Brain microvascular endothelial cell (primary cell): ENCODE data around the gene SPACA7.

ENCODE experiments used
- DNase-seq: peaks from one replicate; pipeline ENCODE4 v3.0.0-alpha.2; 2020
- H3K27ac ChIP-seq: fragments of 250-450 bp; sonication (Bioruptor Pico); 2 replicates; pipeline ENCODE4 v1.5.1; 2020; ENCODE audit warnings: mild to moderate bottlenecking, moderate library complexity
- H3K27me3 ChIP-seq: fragments of 250-450 bp; sonication (Bioruptor Pico); replicated peaks from 2 replicates; pipeline ENCODE4 v1.5.1; 2020; ENCODE audit warnings: mild to moderate bottlenecking
- H3K36me3 ChIP-seq: fragments of 250-450 bp; sonication (Bioruptor Pico); replicated peaks from 2 replicates; pipeline ENCODE4 v1.5.1; 2020; ENCODE audit warnings: mild to moderate bottlenecking
- H3K4me3 ChIP-seq: 2 replicates; pipeline ENCODE4 v1.5.1; 2011; ENCODE audit warnings: low read depth, mild to moderate bottlenecking, control low read depth, low read length, moderate library complexity
- in situ Hi-C: cut with HindIII; loops from 2 replicates; pipeline ENCODE4 v1.10.0; 2017; ENCODE audit warnings: low sequenced_read_pairs, low pct_ligation_motif_present
- TF ChIP-seq, protein P1 (sequence below): IDR thresholded peaks from 2 replicates; pipeline ENCODE4 v1.5.1; 2011; ENCODE audit warnings: low read depth, mild to moderate bottlenecking, moderate library complexity, low read length, control low read depth, inconsistent platforms; ENCODE audit errors: missing control alignments

Gene SPACA7

DNA sequence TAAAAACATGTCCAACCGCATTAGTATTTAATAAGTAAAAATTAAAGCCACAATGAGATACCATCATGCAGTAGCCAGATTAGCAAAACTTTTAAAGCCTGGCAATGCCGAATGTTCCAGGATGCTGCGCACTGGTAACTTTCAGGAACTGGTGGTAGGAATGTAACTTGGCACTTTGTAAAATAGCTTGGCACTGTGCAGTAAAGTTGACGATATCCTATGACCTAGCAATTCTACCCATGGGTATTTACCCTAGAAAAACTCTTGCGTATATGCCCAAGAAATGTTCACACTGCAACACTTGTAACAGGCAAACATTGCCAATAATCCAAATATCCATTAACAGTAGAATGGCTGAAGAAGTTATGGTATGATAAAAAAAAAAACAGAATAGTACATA is 97.7 kb downstream of the SPACA7 start:
- TF ChIP-seq, protein P1, sequence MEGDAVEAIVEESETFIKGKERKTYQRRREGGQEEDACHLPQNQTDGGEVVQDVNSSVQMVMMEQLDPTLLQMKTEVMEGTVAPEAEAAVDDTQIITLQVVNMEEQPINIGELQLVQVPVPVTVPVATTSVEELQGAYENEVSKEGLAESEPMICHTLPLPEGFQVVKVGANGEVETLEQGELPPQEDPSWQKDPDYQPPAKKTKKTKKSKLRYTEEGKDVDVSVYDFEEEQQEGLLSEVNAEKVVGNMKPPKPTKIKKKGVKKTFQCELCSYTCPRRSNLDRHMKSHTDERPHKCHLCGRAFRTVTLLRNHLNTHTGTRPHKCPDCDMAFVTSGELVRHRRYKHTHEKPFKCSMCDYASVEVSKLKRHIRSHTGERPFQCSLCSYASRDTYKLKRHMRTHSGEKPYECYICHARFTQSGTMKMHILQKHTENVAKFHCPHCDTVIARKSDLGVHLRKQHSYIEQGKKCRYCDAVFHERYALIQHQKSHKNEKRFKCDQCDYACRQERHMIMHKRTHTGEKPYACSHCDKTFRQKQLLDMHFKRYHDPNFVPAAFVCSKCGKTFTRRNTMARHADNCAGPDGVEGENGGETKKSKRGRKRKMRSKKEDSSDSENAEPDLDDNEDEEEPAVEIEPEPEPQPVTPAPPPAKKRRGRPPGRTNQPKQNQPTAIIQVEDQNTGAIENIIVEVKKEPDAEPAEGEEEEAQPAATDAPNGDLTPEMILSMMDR = no peak
- in situ Hi-C loops = no loop called here

DNA sequence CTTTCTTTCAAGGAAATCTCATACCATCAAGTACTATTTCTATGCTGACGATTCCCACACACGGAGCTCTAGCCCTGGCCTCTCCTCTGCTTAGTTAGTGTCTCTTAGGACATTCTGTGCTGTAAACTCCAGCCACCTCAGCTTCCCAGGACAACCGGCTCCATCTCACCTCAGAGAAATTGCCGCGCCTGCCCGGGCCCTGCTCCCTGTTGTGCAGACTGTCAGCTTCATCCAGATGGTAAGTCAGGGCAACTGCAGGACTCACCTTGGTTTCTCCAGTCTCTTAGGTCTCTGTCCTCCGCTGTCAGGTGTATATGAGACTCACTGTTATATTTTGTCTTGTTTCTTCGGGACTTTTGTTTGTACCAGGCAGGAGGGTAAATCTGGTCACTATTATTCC is 98.7 kb downstream of the SPACA7 start:
- Histone ChIP-seq H3K4me3 (no peak overlapping the region), H3K27me3 (no peaks in the 10 kb centered on the region), H3K36me3 (no peaks in the 10 kb centered on the region), H3K27ac (no peak overlapping the region)
- no peak for DNase-seq
- TF ChIP-seq, protein P1 = no peak
- in situ Hi-C loops = no loop called here

More for the DNA sequence above, 97.7 kb downstream of the SPACA7 start:
- Histone ChIP-seq H3K27me3 (no peaks in the 10 kb centered on the region), H3K36me3 (no peaks in the 10 kb centered on the region), H3K4me3 (no peak overlapping the region), H3K27ac (no peak overlapping the region)
- DNase-seq = no peak

DNA sequence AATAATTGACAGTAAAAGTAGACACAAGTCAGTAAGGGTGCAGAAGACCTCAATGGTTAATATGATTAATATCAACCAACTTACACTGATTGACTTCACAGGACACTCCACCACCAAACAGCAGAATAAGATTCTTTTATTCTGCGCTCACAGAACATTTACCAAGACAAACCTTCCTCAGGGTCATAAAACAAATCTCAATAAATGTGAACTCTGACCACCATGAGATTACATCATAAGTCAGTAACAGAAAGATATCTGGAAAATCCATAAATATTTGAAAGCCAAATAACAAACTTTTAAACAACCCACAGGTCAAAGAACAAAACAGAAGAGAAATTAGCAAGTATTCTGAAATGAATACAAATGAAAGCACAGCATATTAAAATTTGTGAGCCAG is 99.7 kb downstream of the SPACA7 start:
- Histone ChIP-seq H3K36me3 (no peaks in the 10 kb centered on the region), H3K27ac (no peak overlapping the region), H3K4me3 (no peak overlapping the region), H3K27me3 (no peaks in the 10 kb centered on the region)
- DNase-seq = no peak
- TF ChIP-seq, protein P1 = no peak
- in situ Hi-C loops = no loop called here

DNA sequence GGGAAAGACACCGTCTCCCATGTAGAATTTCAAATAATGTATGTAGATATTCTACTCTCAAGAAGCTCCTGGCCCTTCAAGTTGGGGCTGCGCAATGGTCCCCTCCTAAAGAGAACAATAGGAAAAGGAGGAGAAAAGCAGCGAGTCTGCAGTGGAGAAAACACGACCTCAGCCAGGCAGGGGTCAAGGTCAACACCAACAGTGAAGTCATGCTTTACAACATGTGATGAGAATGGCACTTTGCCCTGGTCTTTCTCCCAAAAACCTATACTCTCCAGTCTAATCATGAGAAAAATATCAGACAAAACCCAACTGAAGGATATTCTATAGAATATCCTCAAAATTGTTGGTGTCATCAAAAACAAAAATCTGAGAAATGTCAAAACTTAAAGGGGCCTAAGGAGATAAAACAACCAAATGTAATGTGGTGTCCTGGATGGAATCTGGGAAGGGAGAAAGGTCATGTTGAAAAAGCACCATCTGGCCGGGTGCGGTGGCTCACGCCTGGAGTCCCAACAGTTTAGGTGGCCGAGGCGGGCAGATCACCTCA is 101.0 kb downstream of the SPACA7 start:
- no peak overlapping the region for H3K4me3 ChIP-seq
- H3K27ac ChIP-seq = no peak overlapping the region
- H3K27me3 ChIP-seq = no peaks in the 10 kb centered on the region
- DNase-seq = no peak
- H3K36me3 ChIP-seq = no peaks in the 10 kb centered on the region
- in situ Hi-C loops = no loop called here
- TF ChIP-seq, protein P1 = no peak

DNA sequence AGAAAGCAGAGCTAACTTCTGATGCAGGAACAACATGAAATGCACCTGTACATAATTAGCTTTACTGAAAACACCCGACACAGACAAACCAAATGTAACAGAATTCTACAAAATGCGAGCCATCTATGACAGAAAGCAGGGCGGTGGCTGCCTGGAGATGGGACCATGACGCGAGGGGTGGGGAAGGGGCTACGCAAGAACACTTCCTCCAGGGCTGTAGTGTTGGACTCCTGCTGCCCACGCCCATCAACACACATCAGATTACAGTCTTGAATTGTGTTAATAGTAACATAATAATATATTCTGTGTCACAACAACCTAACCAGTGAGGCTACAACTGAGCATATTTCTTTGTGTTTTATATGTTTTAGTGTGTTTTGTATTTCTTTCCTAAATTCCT is 103.2 kb downstream of the SPACA7 start:
- DNase-seq = no peak
- in situ Hi-C loops = no loop called here
- TF ChIP-seq, protein P1 = no peak
- Histone ChIP-seq H3K27ac (no peak overlapping the region), H3K36me3 (no peaks in the 10 kb centered on the region), H3K4me3 (no peak overlapping the region), H3K27me3 (no peaks in the 10 kb centered on the region)

DNA sequence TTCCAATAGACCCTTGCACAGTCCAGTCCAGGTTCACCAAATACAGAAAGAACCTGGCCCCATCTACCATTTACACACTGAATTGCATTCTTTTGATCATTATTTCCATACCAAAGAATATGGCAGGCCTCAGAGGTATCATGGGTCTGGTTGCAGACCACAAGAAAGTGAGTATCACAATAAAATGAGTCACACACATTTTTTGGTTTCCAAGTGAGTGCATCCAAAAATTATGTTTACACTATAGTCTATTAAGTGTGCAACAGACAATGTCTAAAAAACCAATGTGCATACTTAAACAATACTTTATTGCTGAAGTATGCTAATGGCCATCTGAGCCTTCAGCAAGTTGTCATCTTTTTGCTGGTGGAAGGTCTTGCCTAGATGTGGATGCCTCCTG is 105.3 kb downstream of the SPACA7 start:
- Histone ChIP-seq H3K27me3 (no peaks in the 10 kb centered on the region), H3K27ac (no peak overlapping the region), H3K36me3 (no peaks in the 10 kb centered on the region), H3K4me3 (no peak overlapping the region)
- no peak for DNase-seq
- in situ Hi-C loops = no loop called here
- TF ChIP-seq, protein P1 = no peak
